Anterior cingulate cortex (tissue), 58 donors: ENCODE measurements around the gene PPAN.
A peak's percentile ranks its signal among the peaks of the same experiment; 100 is the strongest.

Experiments used
- DNase-seq, 58 donors: peaks; one replicate each; lab custom pipeline; 2025; lab: John Stamatoyannopoulos, UW

The PPAN gene

DNA sequence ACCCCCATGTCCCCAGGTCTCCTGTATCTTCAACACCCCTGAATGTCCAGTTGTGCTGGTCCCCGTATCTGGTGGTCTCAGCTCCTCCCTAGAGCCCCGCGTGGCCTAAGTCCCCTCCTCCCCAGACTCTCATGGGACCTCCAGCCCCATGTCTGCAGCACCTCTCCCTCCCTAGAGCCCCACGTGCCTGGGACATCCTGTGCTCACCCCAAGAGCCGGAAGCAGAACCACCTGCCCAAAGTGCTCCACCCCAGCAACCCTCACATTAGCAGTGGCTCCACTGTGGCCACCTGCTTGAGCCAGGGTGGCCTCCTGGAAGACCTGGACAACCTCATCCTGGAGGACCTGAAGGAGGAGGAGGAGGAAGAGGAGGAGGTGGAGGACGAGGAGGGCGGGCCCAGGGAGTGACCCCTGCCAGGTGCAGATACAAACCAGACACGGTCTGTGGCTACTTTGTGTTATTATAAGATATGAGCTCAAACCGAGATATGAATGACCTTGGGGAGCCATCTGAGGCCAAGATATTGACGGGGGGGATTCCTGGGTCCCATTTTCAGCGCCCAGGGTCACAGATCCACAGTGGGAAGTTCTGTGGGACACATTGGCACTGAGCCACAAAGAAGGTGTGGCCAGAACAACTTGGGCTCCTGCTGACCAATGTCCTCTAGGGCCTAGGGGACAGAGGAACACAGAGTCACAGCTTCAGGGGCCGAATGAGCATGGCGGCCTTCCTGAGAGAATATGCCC, 14.1 kb upstream of the PPAN start:
- DNase-seq = no peak

DNA sequence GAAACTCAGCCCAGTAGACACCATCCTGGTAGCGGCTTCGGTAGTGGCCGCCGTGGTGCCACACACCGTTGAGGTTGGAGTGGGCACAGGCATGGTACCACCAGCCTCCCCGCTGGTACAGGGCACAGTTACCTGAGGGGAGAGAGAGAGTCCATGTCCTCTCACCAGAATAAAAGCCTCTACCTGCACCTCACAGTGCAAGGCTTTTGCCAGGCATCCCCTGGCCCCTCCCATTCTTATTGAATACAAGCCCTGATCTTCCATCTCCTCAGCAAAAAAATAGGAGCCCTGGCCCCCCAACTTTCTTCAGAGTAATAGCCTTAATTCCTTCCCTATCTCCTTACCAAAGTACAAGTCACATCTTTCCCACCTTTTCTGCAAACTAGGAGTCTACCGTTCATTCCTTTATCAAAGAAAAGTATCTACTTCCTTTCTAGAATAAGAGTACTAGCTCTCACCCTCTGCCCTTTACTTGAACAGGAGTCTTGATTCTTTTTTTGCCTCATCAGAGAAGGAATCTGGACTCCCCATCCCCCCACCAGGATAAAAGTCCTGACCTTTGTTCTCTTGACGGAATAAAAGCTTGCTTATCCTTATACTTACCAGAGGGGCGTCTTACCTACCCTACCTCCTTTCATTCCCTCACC, 13.4 kb upstream of the PPAN start:
- DNase-seq = no peak

DNA sequence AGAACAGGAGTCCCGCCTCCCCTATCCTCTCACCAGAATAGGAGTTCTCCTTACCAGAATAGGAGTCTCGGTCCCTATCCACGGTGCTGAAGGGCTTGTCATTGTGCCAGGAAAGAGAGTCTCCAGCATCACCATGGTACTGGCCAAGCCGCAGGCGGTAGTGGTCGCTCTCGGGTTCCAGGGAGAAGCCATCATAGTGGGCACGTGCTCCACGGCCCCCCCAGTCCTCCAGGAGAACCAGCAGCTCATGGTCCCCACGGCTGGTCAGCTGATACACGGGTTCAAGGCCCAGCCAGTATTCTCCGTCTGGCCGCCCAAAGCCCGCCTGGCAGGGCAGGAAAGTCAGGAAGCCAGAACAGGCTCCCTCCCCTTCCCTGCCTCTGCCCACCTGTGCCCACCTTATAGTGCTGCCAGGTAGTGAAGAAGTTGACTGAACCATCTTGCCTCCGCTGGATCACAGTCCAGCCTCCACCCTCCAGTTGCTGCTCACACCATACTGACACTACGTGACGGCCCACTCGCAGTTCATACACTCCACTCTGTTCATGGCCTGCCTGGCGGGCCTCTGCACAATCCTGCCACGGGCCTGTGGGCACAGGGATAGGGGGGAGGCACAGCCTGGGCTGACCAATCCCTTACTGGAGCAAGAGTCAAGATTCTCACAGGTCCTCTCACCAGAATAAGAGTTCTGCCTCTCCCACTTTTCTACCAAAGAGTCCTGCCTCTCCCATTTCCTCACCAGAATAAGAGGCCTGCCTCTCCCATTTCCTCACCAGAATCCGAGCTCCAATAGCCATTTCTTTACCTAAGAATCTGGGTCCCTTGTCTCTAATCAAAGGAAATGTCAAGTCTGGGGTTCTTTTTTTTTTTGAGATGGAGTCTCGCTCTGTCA, 12.6 kb upstream of the PPAN start:
- DNase-seq = no peak

GRCh38 chr19:10095622-10095947, 10.6 kb upstream of the PPAN start:
- no peak for DNase-seq

- peak in 57 of 58 donors; percentile 39 to 98 (median 85) for DNase-seq
Measured at GRCh38 chr19:10095948-10096614, 10.1 kb upstream of the PPAN start.

GRCh38 chr19:10096615-10096963, 9.6 kb upstream of the PPAN start:
- DNase-seq = peak in 9 of 58 donors; percentile 27 to 61 (median 51)

DNA sequence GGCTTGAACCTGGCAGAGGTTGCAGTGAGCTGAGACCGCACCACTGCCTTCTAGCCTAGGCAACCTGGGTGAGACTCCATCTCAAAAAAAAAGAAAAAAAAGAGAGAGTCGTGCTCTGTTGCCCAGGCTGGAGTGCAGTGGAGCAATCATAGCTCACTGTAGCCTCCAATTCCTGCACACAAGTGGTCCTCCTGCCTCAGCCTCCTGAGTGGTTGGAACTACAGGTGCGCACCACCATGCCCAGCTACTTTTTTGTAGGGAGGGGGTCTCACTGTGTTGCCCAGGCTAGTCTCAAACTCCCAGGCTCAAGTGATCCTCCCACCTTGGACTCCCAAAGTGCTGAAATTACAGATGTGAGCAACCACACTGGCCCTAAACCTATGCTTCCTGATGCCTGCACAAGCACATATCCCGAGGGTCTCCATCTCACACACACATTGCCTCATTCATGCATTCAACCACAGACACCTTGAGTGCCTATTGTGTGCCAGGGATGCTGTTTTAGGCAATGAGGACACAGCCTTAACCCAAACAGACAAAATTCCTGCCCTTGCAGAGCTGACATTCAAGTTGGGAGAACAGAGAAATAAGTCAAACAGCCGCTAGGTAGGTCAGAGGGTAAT, 5.9 kb upstream of the PPAN start:
- DNase-seq = no peak

DNA sequence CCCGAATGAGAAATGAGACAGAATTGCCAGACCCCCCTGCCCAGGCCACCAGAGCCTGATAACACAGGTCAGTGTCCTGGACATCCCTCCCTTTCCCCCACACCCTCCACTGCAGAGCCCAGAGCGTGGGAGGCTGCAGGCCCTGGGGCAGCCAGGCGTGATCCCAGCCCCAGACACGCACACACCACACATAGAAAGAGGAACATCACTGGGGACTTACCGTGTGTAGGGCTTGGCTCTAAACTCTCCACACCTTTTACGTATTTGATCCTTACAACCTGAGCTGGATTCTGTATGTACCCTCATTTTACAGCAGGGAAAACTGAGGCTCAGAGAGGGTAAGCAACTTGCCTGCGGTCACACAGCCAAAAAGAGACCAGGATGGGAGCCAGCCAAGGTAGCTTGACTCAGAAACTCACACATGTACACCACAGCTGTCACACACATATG, 3.4 kb upstream of the PPAN start:
- DNase-seq = no peak

- DNase-seq = no peak
Measured at GRCh38 chr19:10104130-10104513, 2.0 kb upstream of the PPAN start.

- no peak for DNase-seq
Measured at GRCh38 chr19:10104665-10105508, 1.3 kb upstream of the PPAN start.

GRCh38 chr19:10105509-10106099, 558 bp upstream of the PPAN start:
- no peak for DNase-seq

GRCh38 chr19:10107254-10107653, 1.1 kb downstream of the PPAN start:
- no peak for DNase-seq

GRCh38 chr19:10107817-10108367, 1.7 kb downstream of the PPAN start:
- DNase-seq = no peak

- DNase-seq = no peak
Measured at GRCh38 chr19:10109528-10109927, 3.4 kb downstream of the PPAN start.

DNA sequence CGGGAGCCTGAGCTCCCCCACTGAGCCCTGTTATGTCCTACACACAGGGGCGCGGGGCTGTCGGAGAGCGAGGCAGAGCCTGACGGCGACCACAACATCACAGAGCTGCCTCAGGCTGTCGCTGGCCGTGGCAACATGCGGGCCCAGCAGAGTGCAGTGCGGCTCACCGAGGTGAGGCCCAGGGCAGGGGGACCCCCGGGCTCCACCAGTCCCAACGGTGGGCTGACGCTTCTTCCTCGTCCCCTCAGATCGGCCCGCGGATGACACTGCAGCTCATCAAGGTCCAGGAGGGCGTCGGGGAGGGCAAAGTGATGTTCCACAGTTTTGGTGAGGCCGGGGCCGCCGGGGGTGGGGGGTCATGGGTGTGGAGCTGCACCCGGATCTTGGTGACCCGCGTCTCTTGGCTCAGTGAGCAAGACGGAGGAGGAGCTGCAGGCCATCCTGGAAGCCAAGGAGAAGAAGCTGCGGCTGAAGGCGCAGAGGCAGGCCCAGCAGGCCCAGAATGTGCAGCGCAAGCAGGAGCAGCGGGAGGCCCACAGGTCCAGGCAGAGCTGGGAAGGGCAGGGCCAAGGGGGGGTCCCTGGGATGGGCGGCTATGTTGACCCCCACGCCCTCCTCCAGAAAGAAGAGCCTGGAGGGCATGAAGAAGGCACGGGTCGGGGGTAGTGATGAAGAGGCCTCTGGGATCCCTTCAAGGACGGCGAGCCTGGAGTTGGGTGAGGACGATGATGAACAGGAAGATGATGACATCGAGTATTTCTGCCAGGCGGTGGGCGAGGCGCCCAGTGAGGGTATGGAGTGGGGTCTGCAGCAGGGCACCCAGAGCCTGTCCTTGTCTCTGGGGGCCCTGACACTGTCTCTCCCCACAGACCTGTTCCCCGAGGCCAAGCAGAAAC, 4.2 kb downstream of the PPAN start:
- no peak for DNase-seq

GRCh38 chr19:10110972-10111317, 4.8 kb downstream of the PPAN start:
- DNase-seq = no peak

- peak in 9 of 58 donors; percentile 7 to 33 (median 22) for DNase-seq
Measured at GRCh38 chr19:10111405-10111811, 5.2 kb downstream of the PPAN start, which contains the start of gene P2RY11. Gene P2RY11, plus strand, starts transcription at chr19:10111693. Its CDS starts 29 bp downstream, at chr19:10111722.
